GM11168 (cell line): ENCODE results near the gene LBX2.

Experiments
- in situ Hi-C: fragments of 300-500 bp; cut with MboI; formaldehyde crosslinking; loops from one replicate; pipeline ENCODE4 v1.12.0; 2022; ENCODE audit warnings: low sequenced_read_pairs; ENCODE audit not compliant: unreplicated experiment

LBX2 gene

GRCh38 chr2:74499267-74499939, at the start of gene LBX2:
LBX2 (minus strand) TSS chr2:74499603; CDS start chr2:74499537, 66 bp downstream.
- in situ Hi-C loops, result no loop called here

- in situ Hi-C loops, result no loop called here
Measured at GRCh38 chr2:74548285-74548899, 49.0 kb upstream of the LBX2 start.

DNA sequence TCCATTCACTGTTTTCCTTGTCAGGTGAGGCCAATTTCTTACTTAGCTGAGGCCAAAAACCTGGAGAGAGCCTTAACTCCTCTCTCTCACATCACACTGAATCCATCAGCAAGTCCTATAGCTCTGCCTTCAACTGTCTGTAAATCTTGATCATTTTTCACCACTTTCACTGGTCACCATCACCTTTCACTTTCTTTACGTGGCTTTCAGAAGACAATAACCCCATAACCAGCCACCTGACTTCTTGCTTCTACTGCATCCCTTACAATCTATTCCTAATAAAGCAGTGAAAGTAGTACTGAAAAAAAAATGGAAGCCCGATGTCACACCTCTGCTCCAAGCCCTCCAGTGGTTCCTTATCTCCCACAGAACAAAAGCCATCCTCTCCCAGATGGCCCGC, 46.6 kb upstream of the LBX2 start:
- in situ Hi-C loops, result no loop called here

DNA sequence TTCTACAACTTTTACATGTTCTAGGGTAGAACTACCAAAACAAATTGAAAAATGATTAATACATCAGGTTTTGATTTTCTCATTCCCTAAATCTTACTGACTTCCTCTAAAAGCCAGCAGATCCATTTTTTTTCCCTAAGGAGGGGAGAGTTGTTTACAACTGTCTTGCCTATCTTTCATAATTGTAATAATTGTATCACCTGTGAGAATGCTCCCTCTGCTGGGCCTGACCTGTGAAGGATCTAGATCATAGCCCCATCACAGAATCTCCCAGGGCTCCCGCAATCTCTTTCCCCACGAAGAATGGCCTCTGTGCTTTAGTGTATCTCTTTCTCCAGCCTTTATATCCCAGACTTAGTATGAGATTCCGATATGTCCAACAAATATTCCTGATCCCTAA, 45.2 kb upstream of the LBX2 start:
- in situ Hi-C loops, result no loop called here

DNA sequence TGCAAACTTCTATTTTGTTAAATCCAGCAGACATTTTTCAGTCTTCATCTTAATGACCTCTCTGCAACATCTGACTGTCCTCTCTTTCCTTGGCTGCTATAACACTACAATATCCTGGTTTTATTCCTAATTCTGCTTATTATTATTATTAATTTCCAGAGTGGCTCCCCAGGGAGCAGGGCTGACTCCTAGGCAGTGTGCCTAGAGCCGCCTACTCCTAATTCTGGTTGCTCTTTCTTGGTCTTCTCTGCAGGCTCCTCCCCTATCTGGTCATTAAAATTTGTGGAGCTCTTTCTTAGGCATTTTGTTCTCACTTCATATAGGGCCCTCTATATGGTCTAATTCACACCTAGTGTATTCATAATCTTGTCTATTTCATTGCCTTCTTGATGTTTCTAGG, 43.6 kb upstream of the LBX2 start:
- in situ Hi-C loops, result no loop called here

DNA sequence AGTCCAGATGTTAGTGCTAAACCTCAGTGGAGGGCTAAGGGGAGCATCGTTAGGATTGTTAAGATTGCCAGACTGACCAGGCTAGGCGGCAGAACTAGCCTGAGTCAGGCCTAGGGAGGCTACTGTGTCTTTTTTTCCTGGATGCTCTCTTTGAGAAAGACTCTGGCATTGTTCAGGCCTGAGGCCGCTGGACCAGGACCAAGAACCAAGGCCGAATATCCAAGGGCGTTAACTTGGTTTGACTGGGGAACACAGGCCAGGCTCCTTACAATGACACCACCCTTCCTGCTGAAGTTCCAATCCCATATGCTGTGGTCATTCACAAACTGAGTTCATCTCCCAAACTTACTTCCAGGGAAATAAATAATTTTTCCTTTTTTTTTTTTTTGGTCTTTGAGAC, 40.9 kb upstream of the LBX2 start:
- in situ Hi-C loops, result no loop called here

GRCh38 chr2:74538881-74539339, 39.5 kb upstream of the LBX2 start:
- in situ Hi-C loops, result no loop called here

- in situ Hi-C loops, result no loop called here
Measured at GRCh38 chr2:74537140-74537539, 37.7 kb upstream of the LBX2 start.

DNA sequence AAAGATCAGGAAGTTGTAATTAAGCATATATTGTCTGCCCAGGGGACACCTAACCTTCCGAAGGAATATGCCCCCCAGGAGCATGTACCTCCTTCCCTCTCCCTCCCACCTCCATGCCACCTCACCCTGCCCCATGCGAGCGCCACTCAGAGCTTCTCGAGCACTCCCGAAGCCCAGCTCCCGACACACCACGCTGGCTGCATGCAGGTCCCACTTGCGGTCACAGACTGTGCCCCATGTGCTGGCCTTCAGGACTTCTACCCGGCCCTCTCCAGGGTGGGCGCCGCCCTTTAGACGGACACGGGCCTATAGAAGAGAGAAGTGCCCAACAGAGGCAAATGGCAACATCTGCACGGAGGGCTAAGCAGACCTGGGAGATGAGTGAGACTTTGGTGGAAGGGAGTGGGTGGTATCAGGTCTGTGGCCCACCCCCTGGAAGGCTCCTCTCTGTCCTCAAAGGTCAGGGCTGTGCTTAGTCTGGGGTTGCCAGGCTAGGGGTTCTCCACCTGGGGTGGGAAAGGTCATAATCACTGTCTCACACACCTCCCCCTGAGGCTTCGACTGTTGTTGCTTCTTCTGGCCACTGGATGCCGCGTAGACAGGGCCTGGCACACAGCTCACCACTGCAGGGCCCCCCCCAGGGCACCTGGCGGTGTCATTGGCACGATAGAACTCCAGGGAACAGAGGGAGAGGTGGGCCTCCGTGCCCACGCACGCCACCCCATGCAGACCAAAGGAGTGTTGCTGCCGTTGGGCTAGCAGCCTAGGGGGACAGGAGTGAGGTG, 37.0 kb upstream of the LBX2 start:
- in situ Hi-C loops, result no loop called here

DNA sequence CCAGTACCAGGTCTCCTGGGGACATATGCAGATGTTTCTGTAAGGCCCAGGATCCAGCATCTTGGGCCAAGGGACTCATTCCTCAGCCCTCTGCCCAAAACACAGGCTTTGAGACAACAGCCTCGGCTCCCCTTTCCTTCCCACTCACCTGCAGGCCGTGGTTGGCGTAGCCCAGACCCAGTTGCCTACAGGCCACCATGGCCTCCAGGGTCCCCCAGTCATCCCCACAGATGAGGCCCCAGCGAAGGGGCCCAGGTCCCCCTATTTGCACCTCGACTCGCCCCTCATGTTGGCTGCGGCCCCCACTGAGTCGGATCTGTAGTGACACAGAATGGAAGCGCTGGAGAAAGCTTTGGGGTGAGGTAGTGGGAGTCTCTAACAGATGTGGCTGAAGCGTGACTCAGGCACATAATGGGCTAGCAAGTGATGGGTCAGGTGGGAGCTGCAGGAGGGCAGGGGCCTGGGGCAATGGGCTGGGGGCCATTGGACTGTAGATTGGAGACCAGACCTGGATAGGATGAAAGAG, 36.1 kb upstream of the LBX2 start:
- in situ Hi-C loops, result no loop called here

GRCh38 chr2:74534411-74534810, 35.0 kb upstream of the LBX2 start:
- in situ Hi-C loops, result no loop called here

DNA sequence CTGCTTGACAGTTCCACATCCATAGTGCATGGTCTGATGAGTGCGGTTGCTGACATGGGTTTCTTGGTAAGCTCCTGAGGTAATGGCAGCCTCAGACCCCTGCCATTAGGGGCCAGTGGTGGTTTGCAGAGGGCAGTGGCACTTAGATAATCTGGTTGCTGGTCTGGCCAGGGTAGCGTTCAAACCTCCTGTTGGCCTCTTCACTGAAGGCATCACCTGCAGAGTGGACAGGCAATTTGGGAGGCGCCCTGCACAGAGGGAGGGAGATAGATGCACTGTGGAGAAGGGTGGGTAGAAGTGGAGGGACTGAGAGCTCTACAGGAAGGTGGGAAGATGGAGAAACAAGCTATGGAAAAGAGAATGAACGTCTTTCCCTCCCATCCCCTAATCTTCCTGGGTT, 34.1 kb upstream of the LBX2 start:
- in situ Hi-C loops, result no loop called here

DNA sequence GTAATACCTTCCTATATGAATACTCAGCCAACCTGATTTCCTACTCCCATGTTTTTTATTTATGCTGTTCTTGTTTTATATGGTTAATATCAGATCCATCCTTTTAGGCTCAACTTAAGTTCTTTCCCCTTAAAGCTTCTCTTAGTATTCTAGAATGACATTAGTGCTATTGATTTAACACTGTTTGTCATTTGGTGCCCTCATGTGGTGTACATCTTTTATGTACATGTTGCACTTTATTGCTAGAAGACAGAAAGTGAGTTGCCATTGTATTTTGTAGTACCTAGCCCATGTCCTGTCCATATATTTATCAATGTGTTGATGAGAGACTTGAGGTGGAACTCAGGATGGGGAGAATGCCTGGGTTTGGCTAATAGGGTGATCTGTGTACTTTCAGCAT, 32.8 kb upstream of the LBX2 start:
- in situ Hi-C loops, result no loop called here

GRCh38 chr2:74531666-74532065, 32.3 kb upstream of the LBX2 start:
- in situ Hi-C loops, result no loop called here

DNA sequence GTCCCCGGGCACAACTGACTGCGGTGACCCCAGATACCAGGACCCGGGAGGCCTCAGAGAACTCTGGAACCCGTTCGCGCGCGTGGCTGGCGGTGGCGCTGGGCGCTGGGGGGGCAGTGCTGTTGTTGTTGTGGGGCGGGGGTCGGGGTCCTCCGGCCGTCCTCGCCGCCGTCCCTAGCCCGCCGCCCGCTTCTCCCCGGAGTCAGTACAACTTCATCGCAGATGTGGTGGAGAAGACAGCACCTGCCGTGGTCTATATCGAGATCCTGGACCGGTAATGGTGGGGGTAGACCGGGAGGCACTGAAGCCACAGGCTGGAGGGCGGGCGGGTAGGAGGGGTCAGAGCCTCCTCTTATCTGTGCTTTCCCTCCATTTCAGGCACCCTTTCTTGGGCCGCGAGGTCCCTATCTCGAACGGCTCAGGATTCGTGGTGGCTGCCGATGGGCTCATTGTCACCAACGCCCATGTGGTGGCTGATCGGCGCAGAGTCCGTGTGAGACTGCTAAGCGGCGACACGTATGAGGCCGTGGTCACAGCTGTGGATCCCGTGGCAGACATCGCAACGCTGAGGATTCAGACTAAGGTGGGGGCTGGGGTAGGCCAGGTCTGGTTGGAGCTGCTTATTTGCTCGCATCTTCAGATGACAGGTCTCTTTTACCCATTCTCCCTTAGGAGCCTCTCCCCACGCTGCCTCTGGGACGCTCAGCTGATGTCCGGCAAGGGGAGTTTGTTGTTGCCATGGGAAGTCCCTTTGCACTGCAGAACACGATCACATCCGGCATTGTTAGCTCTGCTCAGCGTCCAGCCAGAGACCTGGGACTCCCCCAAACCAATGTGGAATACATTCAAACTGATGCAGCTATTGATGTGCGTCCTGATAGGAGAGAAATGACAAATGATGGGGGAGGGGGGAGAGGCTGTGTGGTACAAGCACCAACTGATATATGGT, 31.1 kb upstream of the LBX2 start:
- in situ Hi-C loops, result no loop called here

- in situ Hi-C loops, result no loop called here
Measured at GRCh38 chr2:74529357-74530238, 30.2 kb upstream of the LBX2 start, which contains the start of the genes AUP1 and HTRA2. AUP1 (minus strand) TSS chr2:74529706; CDS start chr2:74529629, 77 bp downstream. HTRA2 (plus strand) TSS chr2:74529933; CDS start chr2:74530007, 74 bp downstream.

DNA sequence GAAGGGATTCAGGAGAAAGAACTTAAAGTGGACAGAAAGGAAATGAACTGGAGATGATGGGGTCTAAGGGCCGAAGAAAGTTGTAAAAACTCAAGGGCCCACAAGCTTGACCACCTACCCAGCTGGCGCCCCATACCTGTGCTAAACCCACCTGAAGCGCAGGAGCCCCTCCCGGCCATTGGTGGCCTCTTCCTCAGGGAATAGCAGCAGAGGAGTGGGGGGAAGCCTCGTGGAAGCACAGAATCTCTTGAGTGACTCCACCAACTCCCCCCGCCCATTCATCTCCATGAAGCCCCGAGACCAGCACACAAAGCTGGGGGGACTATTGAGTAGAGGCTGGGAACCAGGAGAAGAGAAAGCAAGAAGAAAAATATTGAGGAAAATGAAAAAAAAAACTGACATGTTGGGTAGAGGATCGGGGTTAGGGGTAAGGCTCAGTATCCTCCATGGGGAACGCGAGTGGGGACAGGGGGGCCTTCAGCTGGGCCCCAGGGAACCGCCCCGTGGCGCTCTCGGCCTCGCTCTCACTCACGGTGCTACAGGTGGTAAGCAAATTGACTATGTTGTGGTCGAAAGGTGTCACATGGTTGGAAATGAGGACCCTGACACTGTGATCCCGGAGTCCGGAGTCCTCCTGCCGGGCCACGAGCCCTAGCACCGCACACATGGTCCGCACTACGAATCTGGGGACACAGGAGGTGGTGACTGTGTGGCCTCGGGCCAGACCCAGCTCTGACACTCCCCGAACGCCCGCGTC, 29.4 kb upstream of the LBX2 start:
- in situ Hi-C loops, result no loop called here

DNA sequence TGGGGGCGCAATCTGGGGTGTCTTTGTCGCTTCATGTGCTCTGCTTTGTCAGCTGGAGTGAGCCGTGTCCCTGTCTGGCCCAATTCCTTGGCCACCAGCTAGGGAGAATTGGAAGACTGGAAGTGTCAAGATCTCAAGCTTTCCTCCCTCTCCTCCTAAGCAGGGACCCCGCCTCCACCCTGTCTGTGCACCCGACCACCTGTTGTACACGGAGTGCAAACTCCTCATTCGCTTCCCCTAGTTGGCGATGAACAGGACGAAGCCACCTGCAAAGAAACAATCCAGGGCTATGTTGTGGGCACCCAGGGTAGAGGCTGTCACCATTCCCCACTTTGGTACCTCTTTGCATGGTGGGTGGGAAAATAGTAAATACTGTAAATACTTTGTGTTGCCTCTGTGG, 28.3 kb upstream of the LBX2 start:
- in situ Hi-C loops, result no loop called here
